ENCODE data around the gene CNTN1.

GRCh38 chr12:40717576-40717975 is 25.3 kb downstream of the CNTN1 start:
- TF ChIP-seq CTCF (IDR thresholded peaks at IDR 0.05) (no peak), POLR2A (IDR thresholded peaks at IDR 0.05) (no peak)
